ENCODE results near the gene EMP2.

Gene EMP2

DNA sequence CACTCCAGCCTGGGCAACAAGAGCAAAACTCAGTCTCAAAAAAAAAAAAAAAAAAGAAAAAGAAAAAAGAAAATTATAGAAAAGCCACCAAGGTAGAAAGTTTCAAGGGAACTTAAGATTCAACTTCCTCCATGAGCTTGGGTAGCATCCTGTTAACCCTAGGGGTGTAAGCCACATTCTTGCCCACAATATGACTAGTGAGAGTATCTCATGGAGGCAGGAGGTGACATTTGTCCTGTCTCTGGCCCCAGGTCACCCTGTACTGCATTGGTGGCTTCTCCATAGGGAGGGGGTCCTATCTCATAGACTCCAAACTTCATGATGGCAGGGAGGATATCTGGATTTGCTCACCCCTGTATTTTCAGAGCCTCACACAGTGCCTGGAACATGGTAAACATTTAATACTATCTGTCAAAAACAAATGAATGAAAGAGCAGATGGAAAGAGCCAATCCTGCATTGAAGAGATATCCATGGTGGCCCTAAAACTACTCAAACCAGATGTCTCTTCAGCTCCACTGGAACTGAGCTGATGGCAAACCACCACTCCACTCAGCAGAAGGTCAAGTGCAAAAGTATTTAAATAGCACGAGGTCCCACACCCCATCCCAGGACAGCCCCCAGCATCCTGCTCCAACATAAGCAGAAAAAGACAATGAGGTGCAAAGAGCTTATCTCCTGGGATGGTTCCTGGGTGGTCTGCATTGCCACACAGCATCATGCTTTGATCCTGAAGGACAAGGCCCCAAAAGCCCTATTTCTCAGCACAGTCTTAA is 50.3 kb downstream of the EMP2 start:
- TF ChIP-seq POLR2AphosphoS5 (IDR thresholded peaks at IDR 0.05; ENCODE audit: low read depth, low read length) (no peak), FOXP2 (optimal IDR thresholded peaks at IDR 0.05; ENCODE audit: borderline replicate concordance, extremely low read depth, extremely low read length, insufficient read depth) (no peak), SIN3A (IDR thresholded peaks at IDR 0.05; ENCODE audit: borderline replicate concordance, insufficient read depth, low read length) (no peak), TAF1 (IDR thresholded peaks at IDR 0.05; ENCODE audit: borderline replicate concordance, insufficient read depth, low read length) (no peak)
- TF ChIP-seq, protein P1, sequence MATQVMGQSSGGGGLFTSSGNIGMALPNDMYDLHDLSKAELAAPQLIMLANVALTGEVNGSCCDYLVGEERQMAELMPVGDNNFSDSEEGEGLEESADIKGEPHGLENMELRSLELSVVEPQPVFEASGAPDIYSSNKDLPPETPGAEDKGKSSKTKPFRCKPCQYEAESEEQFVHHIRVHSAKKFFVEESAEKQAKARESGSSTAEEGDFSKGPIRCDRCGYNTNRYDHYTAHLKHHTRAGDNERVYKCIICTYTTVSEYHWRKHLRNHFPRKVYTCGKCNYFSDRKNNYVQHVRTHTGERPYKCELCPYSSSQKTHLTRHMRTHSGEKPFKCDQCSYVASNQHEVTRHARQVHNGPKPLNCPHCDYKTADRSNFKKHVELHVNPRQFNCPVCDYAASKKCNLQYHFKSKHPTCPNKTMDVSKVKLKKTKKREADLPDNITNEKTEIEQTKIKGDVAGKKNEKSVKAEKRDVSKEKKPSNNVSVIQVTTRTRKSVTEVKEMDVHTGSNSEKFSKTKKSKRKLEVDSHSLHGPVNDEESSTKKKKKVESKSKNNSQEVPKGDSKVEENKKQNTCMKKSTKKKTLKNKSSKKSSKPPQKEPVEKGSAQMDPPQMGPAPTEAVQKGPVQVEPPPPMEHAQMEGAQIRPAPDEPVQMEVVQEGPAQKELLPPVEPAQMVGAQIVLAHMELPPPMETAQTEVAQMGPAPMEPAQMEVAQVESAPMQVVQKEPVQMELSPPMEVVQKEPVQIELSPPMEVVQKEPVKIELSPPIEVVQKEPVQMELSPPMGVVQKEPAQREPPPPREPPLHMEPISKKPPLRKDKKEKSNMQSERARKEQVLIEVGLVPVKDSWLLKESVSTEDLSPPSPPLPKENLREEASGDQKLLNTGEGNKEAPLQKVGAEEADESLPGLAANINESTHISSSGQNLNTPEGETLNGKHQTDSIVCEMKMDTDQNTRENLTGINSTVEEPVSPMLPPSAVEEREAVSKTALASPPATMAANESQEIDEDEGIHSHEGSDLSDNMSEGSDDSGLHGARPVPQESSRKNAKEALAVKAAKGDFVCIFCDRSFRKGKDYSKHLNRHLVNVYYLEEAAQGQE (IDR thresholded peaks at IDR 0.05; ENCODE audit: insufficient read depth in 1 of 2, low read depth in 2 of 2, low read length in 2 of 2) = no peak

DNA sequence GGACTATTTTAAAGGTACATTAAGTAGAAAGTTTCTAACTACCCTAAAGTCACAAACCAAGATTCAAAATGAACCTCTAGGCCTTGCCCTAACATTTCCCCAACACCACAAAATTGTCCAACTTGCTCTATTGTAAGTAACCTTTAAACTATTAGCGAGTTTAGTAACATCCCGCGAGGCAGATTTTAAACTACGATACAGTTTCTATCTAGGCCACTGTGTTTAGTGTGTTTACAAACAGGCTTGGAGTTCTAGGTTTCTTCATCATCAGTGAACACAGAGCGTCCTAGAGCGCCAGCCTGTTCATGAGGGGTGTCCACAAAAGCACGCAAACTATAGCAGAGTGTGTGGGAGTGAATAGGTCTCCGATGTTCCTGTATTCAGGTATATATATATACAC is 51.8 kb downstream of the EMP2 start:
- TF ChIP-seq, protein P1 (IDR thresholded peaks at IDR 0.05; ENCODE audit: insufficient read depth in 1 of 2, low read depth in 2 of 2, low read length in 2 of 2) = no peak
- TF ChIP-seq POLR2AphosphoS5 (IDR thresholded peaks at IDR 0.05; ENCODE audit: low read depth, low read length) = no peak
- TF ChIP-seq FOXP2 (optimal IDR thresholded peaks at IDR 0.05; ENCODE audit: borderline replicate concordance, extremely low read depth, extremely low read length, insufficient read depth) = no peak
- no peak for TF ChIP-seq SIN3A (IDR thresholded peaks at IDR 0.05; ENCODE audit: borderline replicate concordance, insufficient read depth, low read length)
- TF ChIP-seq TAF1 (IDR thresholded peaks at IDR 0.05; ENCODE audit: borderline replicate concordance, insufficient read depth, low read length) = no peak

DNA sequence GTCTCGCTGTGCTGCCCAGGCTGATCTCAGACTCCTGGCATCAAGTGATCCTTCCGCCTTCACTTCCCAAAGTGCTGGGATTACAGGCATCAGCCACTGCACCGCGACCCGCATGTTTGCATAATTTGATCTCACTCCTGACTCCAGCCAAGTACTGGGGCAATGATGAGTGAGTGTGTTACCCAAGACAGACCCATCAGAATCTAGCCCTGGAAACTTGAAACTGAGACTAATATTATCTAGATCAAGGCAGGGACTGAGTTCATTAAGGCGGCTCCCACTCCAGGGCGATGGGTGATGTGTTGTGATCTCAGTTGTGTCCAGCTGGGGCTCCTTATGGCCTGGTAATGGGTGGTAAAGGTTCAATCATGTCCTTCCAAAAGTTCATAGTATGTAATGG is 53.4 kb downstream of the EMP2 start:
- TF ChIP-seq FOXP2 (optimal IDR thresholded peaks at IDR 0.05; ENCODE audit: borderline replicate concordance, extremely low read depth, extremely low read length, insufficient read depth) (no peak), SIN3A (IDR thresholded peaks at IDR 0.05; ENCODE audit: borderline replicate concordance, insufficient read depth, low read length) (no peak), TAF1 (IDR thresholded peaks at IDR 0.05; ENCODE audit: borderline replicate concordance, insufficient read depth, low read length) (no peak), POLR2AphosphoS5 (IDR thresholded peaks at IDR 0.05; ENCODE audit: low read depth, low read length) (no peak)
- TF ChIP-seq, protein P1 (IDR thresholded peaks at IDR 0.05; ENCODE audit: insufficient read depth in 1 of 2, low read depth in 2 of 2, low read length in 2 of 2) = no peak

DNA sequence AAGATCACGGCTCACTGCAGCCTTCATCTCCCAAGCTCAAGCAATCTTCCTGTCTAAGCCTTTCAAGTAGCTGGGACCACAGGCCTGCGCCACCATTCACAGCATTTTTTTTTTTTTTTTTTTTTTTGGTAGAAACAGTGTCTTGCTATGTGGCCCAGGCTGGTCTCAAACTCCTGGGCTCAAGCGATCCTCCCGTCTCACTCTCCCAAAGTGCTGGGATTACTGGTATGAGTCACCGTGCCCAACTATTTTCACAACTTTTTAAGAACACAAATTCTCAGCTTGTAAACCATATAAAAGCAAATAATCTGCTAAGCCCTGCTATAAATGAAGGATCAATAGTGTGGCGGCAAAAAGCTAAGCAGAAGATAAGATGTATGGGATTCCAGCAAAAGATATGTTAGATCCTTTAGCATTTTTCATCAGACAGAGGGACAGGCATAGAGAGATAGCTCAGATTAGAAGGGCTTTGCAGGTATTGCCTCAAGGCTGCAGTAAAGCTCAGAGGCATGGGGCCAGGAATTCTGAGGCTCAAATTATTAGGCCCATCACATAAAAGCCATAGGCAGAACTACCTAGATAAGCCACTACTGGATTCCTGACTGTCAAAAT is 55.1 kb downstream of the EMP2 start:
- TF ChIP-seq POLR2AphosphoS5 (IDR thresholded peaks at IDR 0.05; ENCODE audit: low read depth, low read length) (no peak), SIN3A (IDR thresholded peaks at IDR 0.05; ENCODE audit: borderline replicate concordance, insufficient read depth, low read length) (no peak), FOXP2 (optimal IDR thresholded peaks at IDR 0.05; ENCODE audit: borderline replicate concordance, extremely low read depth, extremely low read length, insufficient read depth) (no peak), TAF1 (IDR thresholded peaks at IDR 0.05; ENCODE audit: borderline replicate concordance, insufficient read depth, low read length) (no peak)
- TF ChIP-seq, protein P1 (IDR thresholded peaks at IDR 0.05; ENCODE audit: insufficient read depth in 1 of 2, low read depth in 2 of 2, low read length in 2 of 2) = no peak

All from PFSK-1 (cell line).